K562 (cell line): ENCODE results near the gene R3HDM2. TPM values are rescaled to one million over a fixed set of nuclear protein-coding genes. Genes with fewer than 3 reads are reported as not detected.

Source experiments
- CBFB ChIP-seq: sonication (generic); formaldehyde crosslinking; IDR thresholded peaks from 2 replicates; pipeline ENCODE4 v1.4.0; 2020; ENCODE audit warnings: mild to moderate bottlenecking, missing genetic modification reagents
- FOSL1 ChIP-seq: fragments of 200-800 bp; sonication (Bioruptor generic); conservative IDR thresholded peaks from 2 replicates; pipeline ENCODE4 v1.6.1; 2016; ENCODE audit warnings: missing genetic modification characterization, missing compliant biosample characterization
- JUNB ChIP-seq: fragments of 450-650 bp; formaldehyde crosslinking; conservative IDR thresholded peaks from 2 replicates; pipeline ENCODE4 v1.4.0; 2020; ENCODE audit warnings: mild to moderate bottlenecking
- LEF1 ChIP-seq: fragments of 450-650 bp; IDR thresholded peaks from 2 replicates; pipeline ENCODE4 v1.6.1; 2016; ENCODE audit warnings: mild to moderate bottlenecking
- MCM3 ChIP-seq: fragments of 450-650 bp; IDR thresholded peaks from 2 replicates; pipeline ENCODE4 v1.6.1; 2016
- MTA1 ChIP-seq: fragments of 450-650 bp; IDR thresholded peaks from 2 replicates; pipeline ENCODE4 v1.6.1; 2017; ENCODE audit warnings: borderline replicate concordance
- NCOA6 ChIP-seq: fragments of 450-650 bp; IDR thresholded peaks from 2 replicates; pipeline ENCODE4 v1.6.1; 2017; ENCODE audit warnings: mild to moderate bottlenecking
- NFXL1 ChIP-seq: fragments of 450-650 bp; formaldehyde crosslinking; IDR thresholded peaks from 2 replicates; pipeline ENCODE4 v1.4.0; 2021; ENCODE audit warnings: mild to moderate bottlenecking
- NR1H2 ChIP-seq: sonication (generic); formaldehyde crosslinking; IDR thresholded peaks from 2 replicates; pipeline ENCODE4 v1.4.0; 2020; ENCODE audit warnings: mild to moderate bottlenecking, missing genetic modification reagents
- PHF8 ChIP-seq: fragments of 200-600 bp; sonication (generic); IDR thresholded peaks from 2 replicates; pipeline ENCODE4 v1.6.1; 2012; ENCODE audit warnings: mixed run types, mild to moderate bottlenecking, inconsistent platforms, low read length, moderate library complexity, borderline replicate concordance
- RBM15 ChIP-seq: fragments of 200-400 bp; formaldehyde crosslinking; IDR thresholded peaks from 2 replicates; pipeline ENCODE4 v1.6.1; 2018; ENCODE audit warnings: mild to moderate bottlenecking, low read length, moderate library complexity; ENCODE audit not compliant: insufficient read depth
- SMAD2 ChIP-seq: fragments of 150-350 bp; IDR thresholded peaks from 2 replicates; pipeline ENCODE4 v1.6.1; 2014; ENCODE audit warnings: low read depth, mild to moderate bottlenecking, low read length
- ZNF146 ChIP-seq: IDR thresholded peaks from one replicate; pipeline ENCODE4 v1.6.1; 2018; ENCODE audit warnings: missing compliant biosample characterization; ENCODE audit not compliant: unreplicated experiment
- polyA plus RNA-seq, 8 experiments: library from polyadenylated mRNA; depleted of rRNA in 4 of 8; stranded (reverse) in 5 of 8; unstranded in 3 of 8; fragments of >200 nt; fragmentation: Nextera tagmentation in 2 of 8; fragmentation: Illumina TruSeq in 1 of 8; extraction: Ambion mirVana in 2 of 8; extraction: Trizol in 1 of 8; gene quantifications; 2 replicates each; pipeline versions ENCODE4 v1.2.1 to v1.2.3, GENCODE V29; 2011 to 2014; ENCODE audit warnings: inconsistent platforms in 1 of 8, missing spikeins in 1 of 8
- total RNA-seq, 7 experiments: library from RNA; depleted of rRNA in 6 of 7; stranded (reverse); fragments of >200 nt in 6 of 7; fragmentation: Illumina TruSeq in 2 of 7; extraction: Trizol in 2 of 7; gene quantifications; 2 replicates each; pipeline versions ENCODE4 v1.2.1 to v1.2.3, GENCODE V29; 2011 to 2021; ENCODE audit warnings: low replicate concordance in 1 of 7
- TF ChIP-seq, protein P1 (sequence below), 2 experiments: fragments of 450-650 bp in 1 of 2; sonication (generic) in 1 of 2; formaldehyde crosslinking in 1 of 2; IDR thresholded peaks; 2 replicates each; pipeline versions ENCODE4 v1.7.1 to v1.9.0; 2016 to 2022; ENCODE audit warnings: inconsistent platforms in 1 of 2, mild to moderate bottlenecking in 1 of 2, missing genetic modification reagents in 1 of 2
- TF ChIP-seq, protein P2 (sequence below): sonication (generic); formaldehyde crosslinking; IDR thresholded peaks from 2 replicates; pipeline ENCODE4 v1.8.1; 2023; ENCODE audit warnings: mild to moderate bottlenecking, missing genetic modification reagents
- TF ChIP-seq, protein P3 (sequence below): fragments of 250-450 bp; sonication (Bioruptor Pico); IDR thresholded peaks from 2 replicates; pipeline ENCODE4 v1.5.0; 2020; ENCODE audit warnings: mild to moderate bottlenecking

The R3HDM2 gene
- total and polyA plus RNA-seq, 9 of the 15 experiments (the other 6 are each of a cell fraction or from before 2014, with no cell fraction given): 3.3 to 18.8 (median 9.0) TPM

DNA sequence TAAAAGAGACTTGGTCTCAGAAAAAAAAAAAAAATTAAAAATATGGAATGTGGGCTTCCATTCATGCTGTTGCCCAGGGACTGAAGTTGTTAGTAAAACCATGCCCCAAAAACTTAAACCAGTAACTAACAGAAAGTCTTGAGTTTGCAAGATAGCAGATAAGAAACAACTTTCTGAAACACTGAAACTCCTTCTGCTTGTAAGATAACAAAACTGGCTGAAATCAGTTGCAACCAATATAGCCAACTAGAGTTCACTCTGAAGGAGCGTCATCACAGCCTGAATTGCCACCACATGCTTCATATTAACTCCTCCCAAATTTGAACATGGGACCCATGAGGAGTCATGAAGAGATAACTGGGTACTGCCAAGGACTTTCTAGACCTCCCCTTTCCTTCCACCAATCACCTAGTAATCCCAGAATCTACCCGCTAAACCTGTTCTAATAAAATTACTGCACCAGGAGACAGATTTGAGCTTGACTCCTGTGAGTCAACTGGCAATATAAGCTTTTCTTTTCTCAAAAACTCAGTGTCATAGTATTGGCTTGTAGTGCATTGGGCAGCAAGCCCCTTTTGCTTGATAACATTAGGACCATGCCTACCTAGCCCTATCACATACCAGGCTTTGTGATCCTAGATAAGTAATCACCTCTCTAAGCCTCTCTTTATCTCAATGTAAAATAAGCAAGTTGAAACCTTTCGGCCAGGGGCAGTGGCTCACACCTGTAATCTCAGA lies 53.6 kb downstream of the R3HDM2 start (continued):
- TF ChIP-seq, protein P1, sequence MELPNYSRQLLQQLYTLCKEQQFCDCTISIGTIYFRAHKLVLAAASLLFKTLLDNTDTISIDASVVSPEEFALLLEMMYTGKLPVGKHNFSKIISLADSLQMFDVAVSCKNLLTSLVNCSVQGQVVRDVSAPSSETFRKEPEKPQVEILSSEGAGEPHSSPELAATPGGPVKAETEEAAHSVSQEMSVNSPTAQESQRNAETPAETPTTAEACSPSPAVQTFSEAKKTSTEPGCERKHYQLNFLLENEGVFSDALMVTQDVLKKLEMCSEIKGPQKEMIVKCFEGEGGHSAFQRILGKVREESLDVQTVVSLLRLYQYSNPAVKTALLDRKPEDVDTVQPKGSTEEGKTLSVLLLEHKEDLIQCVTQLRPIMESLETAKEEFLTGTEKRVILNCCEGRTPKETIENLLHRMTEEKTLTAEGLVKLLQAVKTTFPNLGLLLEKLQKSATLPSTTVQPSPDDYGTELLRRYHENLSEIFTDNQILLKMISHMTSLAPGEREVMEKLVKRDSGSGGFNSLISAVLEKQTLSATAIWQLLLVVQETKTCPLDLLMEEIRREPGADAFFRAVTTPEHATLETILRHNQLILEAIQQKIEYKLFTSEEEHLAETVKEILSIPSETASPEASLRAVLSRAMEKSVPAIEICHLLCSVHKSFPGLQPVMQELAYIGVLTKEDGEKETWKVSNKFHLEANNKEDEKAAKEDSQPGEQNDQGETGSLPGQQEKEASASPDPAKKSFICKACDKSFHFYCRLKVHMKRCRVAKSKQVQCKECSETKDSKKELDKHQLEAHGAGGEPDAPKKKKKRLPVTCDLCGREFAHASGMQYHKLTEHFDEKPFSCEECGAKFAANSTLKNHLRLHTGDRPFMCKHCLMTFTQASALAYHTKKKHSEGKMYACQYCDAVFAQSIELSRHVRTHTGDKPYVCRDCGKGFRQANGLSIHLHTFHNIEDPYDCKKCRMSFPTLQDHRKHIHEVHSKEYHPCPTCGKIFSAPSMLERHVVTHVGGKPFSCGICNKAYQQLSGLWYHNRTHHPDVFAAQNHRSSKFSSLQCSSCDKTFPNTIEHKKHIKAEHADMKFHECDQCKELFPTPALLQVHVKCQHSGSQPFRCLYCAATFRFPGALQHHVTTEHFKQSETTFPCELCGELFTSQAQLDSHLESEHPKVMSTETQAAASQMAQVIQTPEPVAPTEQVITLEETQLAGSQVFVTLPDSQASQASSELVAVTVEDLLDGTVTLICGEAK (IDR thresholded peaks at IDR 0.05): no peak
- TF ChIP-seq, protein P1 (CRISPR knock-in tag; IDR thresholded peaks at IDR 0.05): no peak
- no peak for TF ChIP-seq RBM15
- no peak for TF ChIP-seq ZNF146 (CRISPR knock-in tag)
- TF ChIP-seq, protein P2, sequence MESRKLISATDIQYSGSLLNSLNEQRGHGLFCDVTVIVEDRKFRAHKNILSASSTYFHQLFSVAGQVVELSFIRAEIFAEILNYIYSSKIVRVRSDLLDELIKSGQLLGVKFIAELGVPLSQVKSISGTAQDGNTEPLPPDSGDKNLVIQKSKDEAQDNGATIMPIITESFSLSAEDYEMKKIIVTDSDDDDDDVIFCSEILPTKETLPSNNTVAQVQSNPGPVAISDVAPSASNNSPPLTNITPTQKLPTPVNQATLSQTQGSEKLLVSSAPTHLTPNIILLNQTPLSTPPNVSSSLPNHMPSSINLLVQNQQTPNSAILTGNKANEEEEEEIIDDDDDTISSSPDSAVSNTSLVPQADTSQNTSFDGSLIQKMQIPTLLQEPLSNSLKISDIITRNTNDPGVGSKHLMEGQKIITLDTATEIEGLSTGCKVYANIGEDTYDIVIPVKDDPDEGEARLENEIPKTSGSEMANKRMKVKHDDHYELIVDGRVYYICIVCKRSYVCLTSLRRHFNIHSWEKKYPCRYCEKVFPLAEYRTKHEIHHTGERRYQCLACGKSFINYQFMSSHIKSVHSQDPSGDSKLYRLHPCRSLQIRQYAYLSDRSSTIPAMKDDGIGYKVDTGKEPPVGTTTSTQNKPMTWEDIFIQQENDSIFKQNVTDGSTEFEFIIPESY (CRISPR knock-in tag): no peak
- TF ChIP-seq PHF8: no peak
- TF ChIP-seq FOSL1: peak; percentile 59; the same call in 1 of the 2 replicates
- no peak for TF ChIP-seq MTA1
- TF ChIP-seq LEF1: peak; percentile 71; the same call in 1 of the 2 replicates
- TF ChIP-seq MCM3: no peak
- no peak for TF ChIP-seq NFXL1 (CRISPR knock-in tag)
- TF ChIP-seq SMAD2: no peak
- TF ChIP-seq, protein P3, sequence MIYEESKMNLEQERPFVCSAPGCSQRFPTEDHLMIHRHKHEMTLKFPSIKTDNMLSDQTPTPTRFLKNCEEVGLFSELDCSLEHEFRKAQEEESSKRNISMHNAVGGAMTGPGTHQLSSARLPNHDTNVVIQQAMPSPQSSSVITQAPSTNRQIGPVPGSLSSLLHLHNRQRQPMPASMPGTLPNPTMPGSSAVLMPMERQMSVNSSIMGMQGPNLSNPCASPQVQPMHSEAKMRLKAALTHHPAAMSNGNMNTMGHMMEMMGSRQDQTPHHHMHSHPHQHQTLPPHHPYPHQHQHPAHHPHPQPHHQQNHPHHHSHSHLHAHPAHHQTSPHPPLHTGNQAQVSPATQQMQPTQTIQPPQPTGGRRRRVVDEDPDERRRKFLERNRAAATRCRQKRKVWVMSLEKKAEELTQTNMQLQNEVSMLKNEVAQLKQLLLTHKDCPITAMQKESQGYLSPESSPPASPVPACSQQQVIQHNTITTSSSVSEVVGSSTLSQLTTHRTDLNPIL (CRISPR knock-in tag): no peak
- no peak for TF ChIP-seq NCOA6
- TF ChIP-seq JUNB (CRISPR knock-in tag): no peak
- TF ChIP-seq CBFB: no peak
- no peak for TF ChIP-seq NR1H2 (CRISPR knock-in tag)
